IPS-18c (cell line): ENCODE measurements around the gene PRKCB.

Experiments
- H3K4me3 ChIP-seq: 2 replicates; pipeline ENCODE4 v1.7.0; 2013; ENCODE audit warnings: low read depth, mild to moderate bottlenecking, low read length, moderate library complexity; ENCODE audit not compliant: insufficient read depth
- H3K9me3 ChIP-seq: one replicate; pipeline ENCODE4 v1.6.1; 2013; ENCODE audit warnings: mild to moderate bottlenecking, low read length, moderate library complexity; ENCODE audit not compliant: control insufficient read depth, insufficient read depth

Gene PRKCB

DNA sequence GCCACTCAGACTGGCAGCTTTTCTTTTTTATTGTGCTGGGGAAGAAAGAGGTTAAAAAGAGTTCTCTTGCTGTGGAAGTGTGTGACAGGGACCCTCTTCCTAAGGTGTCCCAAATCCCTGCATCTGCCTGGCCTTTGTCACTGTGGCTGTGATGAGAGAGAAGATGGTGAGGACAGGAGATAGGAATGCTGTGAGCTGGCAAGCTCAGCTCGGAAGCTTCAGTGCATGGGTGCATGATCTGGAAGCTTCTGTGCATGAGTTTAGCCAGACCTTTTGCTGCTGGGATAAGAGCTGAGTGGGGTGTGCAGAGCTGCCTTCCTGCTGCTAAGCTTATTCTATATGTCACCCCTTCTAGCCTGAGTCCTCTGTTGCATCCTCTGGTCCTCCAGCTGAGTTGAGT is 317.0 kb downstream of the PRKCB start:
- H3K9me3 ChIP-seq: no peaks in the 10 kb centered on the region
- H3K4me3 ChIP-seq: no peak overlapping the region

DNA sequence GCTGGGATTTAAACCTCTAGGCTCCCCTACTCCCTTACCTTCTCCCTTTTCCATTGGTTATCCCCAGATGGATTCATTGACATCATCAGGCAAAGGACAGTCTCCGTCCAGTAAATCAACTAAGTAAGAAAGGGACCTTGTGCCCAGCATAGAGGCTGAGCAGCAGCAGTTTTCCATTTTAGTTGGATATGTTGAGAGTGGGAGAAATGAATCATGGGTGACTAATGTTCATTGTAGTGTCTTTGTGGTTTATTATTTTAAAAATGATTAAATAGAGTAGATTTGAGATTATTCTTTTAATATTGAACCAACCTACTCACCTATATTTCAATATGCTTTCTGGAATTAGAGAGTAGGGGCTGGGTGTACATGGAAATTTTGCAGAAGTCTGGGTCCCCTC is 321.0 kb downstream of the PRKCB start:
- H3K4me3 ChIP-seq: no peak overlapping the region
- no peaks in the 10 kb centered on the region for H3K9me3 ChIP-seq

DNA sequence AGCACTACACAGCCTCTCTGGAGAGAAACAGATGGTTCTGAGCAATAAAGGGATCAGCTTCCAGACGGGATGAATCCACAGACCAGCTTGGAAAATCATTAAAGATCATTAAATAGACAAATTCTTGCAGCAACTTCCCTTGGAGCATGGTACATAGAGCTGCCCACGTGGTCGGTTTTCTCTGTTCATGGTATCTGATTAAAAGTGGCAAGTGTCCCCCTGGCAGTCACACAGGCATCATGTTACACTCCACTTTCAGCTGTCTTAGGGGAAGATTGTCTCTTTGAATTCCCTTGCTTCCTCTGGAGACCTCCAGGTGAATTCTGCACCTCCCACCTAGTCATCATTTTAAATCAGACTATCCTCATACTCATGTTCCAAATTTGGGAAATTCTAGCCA is 328.2 kb downstream of the PRKCB start:
- no peaks in the 10 kb centered on the region for H3K9me3 ChIP-seq
- H3K4me3 ChIP-seq: no peak overlapping the region

DNA sequence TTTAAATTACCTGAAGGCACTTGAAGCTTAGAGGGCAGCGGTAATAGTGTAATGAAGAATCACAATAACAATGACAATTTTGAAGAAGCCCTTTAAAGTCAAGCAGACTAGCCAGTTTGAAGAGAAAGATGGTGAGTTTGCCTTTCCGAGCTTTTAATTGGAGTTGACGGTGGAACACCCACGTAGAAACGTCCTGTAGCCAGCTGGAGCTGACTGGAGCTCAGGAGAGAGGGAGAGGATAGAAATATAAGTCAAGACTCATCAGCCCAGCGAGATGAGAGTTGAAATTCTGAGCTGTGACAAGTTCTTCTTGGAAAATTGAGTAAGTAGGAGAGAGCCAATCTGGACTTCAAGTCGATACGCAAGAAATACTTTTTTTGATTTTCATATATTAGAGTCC is 328.6 kb downstream of the PRKCB start:
- H3K4me3 ChIP-seq: no peak overlapping the region
- no peaks in the 10 kb centered on the region for H3K9me3 ChIP-seq

DNA sequence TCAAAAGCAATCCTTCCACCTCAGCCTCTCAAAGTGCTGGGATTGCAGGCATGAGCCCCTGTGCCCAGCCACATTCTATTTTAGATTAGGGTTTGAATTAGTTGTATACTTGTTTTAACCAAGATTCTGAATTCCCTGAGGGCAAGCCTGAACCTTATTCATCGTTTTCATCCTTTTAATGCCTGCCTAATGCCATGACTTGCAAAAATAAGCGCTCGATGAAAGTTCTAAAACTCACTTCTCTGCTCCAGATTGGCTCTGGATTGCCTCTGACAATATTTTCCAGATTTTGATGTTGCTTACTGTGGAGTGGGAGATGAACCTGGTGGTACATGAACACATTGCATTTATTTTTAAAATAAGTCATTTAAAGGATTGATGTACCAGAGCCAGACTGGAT is 329.5 kb downstream of the PRKCB start:
- H3K4me3 ChIP-seq: no peak overlapping the region

DNA sequence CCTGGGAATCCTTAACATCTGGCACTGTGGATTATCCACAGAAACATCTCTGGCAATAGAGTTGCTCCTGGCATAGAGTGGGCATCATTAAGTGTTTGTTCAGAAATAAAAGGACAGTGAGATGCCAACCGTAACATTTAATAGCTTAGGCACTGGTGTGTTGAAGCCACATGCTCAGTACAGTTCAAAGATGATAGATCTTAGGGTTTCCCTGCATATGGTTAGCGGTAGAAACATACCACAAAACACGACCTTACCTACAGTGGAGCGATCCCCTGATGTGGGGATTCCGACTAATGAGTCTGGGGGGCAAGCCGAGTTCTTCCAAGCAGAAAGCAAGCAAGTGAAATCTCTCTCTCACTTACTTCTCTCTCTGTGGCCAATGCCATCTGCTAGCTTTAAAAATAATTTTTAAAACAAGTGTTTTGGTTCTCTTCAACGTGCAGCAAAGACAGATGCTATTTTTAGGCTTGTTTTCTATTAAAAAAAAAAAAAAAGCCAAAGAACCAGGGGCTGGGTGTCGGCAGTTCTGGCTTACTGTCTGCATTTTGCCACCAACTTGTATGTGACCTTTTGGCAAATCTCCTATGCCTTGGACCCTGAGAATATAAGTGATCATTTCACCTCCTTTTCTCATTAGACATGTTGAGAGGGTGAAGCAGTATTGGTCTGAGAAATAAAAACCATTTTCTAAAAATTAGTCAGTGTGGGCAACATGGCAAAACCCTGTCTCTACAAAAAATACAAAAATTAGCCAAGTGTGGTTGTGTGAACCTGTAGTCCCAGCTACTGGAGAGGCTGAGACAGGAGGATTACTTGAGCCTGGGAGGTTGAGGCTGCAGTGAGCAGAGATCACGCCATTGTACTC is 331.1 kb downstream of the PRKCB start:
- no peaks in the 10 kb centered on the region for H3K9me3 ChIP-seq
- H3K4me3 ChIP-seq: no peak overlapping the region

More for the DNA sequence above, 329.5 kb downstream of the PRKCB start:
- no peaks in the 10 kb centered on the region for H3K9me3 ChIP-seq

DNA sequence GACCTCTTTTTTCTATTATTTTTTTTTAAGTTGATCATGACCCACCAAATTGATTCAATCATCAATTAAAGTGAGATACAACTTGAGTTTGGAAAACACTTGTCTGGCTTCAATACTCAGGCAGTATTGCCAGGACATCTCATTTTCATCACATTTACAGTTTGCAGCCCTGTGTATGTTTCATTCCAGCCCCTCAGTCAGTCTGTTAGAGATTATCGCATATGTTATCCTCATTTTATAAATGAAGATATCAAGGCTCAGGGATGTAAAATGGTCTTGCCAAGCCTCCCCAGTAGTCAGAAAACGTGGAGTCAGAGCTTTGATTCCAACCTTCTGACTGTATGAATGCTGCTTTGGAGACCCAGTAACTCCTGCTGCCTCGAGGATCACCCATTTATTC is 333.1 kb downstream of the PRKCB start:
- H3K4me3 ChIP-seq: no peak overlapping the region
- H3K9me3 ChIP-seq: no peaks in the 10 kb centered on the region

DNA sequence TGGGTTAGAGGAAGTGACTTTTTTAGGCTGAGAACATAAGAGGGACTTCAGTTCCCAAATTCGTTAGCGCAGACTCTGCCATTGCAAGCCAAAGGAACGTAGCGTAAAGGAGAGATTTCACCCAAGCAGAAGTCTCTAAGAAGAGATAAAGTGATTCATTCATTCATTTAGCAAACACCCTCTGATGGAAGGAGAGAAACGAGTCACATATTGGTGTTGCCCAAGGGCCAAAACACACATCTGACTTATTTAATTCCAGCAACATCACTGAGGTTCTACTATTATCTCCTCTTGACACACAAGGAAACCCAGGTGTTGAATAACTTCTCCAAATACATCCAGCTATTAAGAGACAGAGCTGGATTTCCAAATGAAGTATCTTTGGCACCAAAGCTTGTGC is 334.6 kb downstream of the PRKCB start:
- Histone ChIP-seq H3K9me3 (no peaks in the 10 kb centered on the region), H3K4me3 (no peak overlapping the region)

DNA sequence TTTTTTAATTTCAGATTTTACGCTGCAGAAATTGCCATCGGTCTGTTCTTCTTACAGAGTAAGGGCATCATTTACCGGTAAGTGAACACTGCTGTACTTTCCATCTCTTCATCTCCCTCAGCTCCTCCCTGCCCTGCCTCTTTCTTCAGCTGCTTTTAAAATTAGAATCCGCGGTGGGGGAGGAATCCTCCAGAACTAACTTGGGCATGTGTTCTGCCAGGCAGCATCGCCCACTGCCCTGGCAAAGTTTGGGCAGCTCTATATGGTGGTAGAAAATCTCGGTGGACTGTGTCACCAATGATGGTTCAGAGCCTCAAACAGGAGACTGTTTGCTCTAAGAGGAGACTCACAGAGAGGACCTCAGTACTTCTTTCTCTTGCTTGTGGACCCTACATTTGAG is 338.7 kb downstream of the PRKCB start:
- Histone ChIP-seq H3K4me3 (no peak overlapping the region), H3K9me3 (no peaks in the 10 kb centered on the region)

DNA sequence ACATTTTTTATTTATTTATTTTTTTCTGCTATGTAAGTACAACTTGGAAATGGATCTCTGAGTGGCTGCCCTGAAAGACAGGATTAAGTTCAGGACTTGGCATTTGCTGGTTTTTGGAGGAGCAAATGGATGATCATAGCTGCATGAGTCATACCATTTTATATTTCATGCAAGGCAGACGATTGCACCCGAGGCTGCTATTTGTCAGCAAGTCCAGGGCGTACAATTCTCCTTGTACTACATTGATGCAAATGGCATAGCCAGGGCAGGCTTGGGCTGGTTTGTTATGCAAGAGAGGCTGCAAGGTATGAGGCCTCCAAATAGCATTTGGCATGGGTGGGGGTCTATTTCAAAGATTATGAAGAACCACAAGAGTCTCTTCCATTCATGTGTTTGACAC is 339.2 kb downstream of the PRKCB start:
- no peaks in the 10 kb centered on the region for H3K9me3 ChIP-seq
- no peak overlapping the region for H3K4me3 ChIP-seq

DNA sequence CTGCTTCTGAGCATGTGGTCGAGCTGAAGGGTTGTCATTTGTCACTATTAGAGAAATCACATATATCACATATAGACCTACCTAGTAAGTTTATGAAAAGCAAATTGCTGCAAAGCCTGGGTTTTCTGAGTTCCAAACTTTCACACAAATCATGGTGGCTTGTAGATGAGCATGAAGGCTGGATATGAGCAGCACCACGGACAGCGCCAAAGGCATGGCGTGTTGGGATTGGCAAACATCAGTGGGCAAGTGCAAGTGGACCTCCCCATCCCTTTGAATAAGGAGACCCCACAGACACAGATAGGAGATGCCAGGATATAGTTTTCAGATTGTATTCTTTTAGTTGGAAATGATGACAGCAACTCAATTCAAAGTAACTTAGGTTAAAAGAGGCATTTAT is 342.7 kb downstream of the PRKCB start:
- Histone ChIP-seq H3K4me3 (no peak overlapping the region), H3K9me3 (no peaks in the 10 kb centered on the region)

DNA sequence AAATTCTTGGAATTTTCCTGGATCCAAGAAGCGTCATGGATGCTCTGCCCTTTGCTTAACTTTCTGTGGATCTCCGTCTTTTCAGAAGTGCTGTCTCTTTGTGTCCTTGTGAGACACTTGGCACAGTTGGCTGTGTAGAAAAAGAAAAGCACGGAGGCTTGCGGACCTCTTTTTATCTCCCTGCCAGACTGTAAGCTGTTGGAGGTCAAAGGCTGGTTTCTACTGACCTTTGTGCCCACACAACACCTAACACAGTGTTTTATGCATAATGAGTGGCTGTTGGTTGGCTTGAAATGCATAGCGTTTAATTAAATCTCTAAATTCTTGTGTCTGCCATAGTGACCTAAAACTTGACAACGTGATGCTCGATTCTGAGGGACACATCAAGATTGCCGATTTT is 344.7 kb downstream of the PRKCB start:
- no peak overlapping the region for H3K4me3 ChIP-seq

DNA sequence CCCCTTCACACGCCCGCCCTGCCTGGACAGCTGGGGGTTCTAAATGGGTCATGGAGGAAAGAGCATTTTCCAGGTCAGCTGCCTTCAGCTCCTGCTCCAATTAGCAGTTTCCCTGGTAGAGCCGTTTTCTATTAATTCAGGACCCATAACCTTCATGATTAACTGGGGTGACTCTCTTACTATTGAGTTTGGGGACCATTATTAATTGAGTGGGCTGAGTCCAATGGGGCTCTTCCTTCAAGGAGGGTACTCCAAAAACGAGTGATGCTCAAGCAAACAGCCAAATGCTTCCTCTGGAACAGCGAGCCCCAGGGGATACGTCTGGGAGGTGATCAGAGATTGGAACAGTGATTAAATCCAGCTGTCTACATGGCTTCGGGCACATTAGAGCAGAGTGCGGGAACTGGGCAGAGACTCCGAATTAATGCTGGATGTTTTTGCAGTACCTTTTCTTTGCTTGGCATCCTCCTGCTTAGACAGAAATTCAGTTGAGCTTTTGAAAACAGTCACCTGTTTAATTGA is 352.3 kb downstream of the PRKCB start:
- Histone ChIP-seq H3K9me3 (no peaks in the 10 kb centered on the region), H3K4me3 (no peak overlapping the region)

More for the DNA sequence above, 344.7 kb downstream of the PRKCB start:
- no peaks in the 10 kb centered on the region for H3K9me3 ChIP-seq

DNA sequence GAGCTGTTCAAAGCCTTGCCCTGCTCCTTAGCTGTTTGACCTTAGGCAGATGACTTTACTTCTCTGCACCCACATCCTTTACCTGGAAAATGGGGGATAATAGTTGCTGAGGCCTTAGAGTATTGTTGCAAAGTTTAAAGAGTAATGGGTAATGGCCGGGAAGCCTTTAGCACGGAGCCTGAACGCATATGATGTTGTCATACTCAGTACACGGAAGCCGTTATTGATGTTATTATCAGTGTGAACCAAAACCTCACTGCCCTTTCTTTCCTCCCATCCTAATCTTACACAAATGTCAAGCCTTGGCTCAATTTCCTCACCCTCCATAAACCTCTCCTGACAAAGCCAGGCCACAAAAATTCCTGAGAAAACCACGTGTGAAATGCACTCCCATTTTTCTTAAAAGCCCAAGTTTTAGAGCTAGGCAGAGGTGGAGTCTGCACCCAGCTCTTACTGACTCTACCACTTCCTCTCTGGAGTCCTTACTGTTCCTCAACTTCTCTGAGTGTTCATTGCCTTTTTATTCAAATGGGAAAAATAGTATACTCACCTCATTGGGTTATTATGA is 353.1 kb downstream of the PRKCB start:
- Histone ChIP-seq H3K9me3 (no peaks in the 10 kb centered on the region), H3K4me3 (no peak overlapping the region)

DNA sequence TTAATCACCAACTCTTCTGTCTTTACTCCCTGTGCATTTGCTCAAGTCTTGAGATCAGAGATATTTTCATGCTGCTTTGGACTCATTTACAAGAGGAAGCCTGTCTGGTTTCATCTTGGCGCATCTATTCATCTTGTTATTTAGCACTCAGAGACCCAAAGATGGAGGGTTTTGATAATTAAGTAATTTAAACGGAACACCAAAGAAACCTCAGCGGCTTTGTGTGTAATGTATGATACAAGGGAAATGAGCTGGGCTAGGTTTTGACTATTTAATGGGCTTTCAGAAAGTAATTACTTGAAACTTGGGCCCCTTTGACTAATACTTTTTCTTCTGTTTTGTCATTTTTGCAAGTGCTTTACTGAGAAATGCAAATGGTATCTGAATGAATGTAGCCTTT is 354.2 kb downstream of the PRKCB start:
- Histone ChIP-seq H3K9me3 (no peaks in the 10 kb centered on the region), H3K4me3 (no peak overlapping the region)

DNA sequence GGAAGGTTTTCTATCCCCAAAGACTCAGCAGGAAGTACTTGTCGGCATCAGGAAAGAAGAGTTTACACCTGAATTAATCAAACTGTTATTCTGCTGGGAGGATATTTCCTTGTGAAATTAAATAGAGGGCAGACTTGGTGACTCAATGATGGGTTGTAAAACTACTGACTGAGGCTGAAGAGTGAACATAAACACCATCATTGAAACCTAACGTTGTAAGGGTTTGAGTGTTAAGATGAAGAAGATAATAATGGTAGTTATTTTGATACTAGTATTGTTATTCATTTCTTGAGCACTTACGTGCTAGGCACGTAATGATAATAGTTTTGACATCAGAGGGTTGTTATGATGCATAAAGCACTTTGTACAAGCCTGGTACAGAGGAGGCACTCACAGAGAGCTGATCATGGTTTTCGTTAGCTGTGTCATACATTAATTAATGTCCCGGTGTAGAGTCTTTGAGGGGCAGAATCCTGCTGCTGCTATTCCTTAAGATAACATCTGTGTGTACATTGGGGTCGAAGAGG is 356.2 kb downstream of the PRKCB start:
- H3K9me3 ChIP-seq: no peaks in the 10 kb centered on the region
- H3K4me3 ChIP-seq: no peak overlapping the region

DNA sequence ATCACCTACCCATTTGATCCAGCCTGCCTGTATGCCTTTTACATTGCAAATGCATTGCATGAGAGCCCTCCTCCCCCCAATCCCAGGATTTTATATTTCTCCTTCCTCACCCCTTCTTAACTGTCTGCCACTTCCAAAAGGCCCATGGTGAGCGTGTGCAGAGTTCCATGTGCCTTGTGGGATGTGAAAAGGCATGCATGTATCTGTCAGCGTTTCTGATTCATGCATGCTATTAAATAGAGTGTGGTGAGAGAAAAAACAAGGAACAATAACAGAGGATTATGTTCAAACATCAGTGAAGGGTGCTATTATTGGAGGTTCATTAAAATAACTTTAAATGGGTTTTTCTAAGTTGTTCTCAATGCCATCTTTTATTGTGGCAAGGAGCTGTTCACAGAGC is 359.4 kb downstream of the PRKCB start:
- no peak overlapping the region for H3K4me3 ChIP-seq
- no peaks in the 10 kb centered on the region for H3K9me3 ChIP-seq

DNA sequence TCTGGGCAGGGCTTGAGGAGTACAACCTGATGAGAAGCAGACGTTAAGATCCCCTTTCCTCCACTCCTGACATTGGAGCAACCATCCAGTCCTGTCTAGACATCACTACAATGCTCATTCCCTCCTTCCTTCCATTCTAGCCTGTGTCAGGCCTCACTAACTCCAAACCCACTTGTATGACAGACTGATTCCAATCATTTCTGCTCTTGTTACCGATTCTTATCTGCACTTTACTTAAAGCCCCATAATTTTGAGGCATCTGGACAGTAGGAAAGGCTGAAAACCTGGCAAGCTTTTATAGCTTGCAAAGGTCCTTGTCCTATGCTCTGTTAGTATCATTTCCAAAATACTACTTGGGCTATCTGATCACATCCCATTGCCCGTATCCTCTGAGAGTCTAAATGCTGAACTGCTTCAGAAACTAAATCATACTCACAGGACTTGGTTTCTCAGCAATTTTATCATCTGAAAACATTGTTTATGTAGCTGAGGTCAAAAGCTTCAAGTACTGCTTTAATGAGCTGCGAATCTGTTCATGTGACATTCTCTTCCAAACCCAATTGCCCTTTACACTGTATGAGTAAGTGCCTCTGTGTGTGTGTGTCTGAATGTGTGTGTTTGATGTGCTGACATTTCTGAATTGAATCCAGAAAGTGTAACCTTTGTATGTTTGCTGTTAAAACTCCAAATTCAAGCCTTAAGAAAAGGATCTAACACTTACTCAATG is 363.2 kb downstream of the PRKCB start:
- Histone ChIP-seq H3K9me3 (no peaks in the 10 kb centered on the region), H3K4me3 (no peak overlapping the region)
